H9 (cell line): ENCODE measurements around the gene ST3GAL6. TPM values are rescaled to one million over a fixed set of nuclear protein-coding genes. Genes with fewer than 3 reads are reported as not detected.
A peak's percentile ranks its signal among the peaks of the same experiment; 100 is the strongest.

Experiments used
- DNase-seq: peaks from one replicate; pipeline ENCODE4 v3.0.0-alpha.2; 2017
- H2AFZ ChIP-seq: one replicate; pipeline ENCODE4 v1.6.1; 2013; ENCODE audit warnings: mild to moderate bottlenecking, low read length, control low read depth, moderate library complexity
- H2AK5ac ChIP-seq: 2 replicates; pipeline ENCODE4 v1.6.1; 2013; ENCODE audit warnings: low read length, control low read depth, mixed read lengths; ENCODE audit not compliant: insufficient read length
- H2BK120ac ChIP-seq: one replicate; pipeline ENCODE4 v1.6.1; 2013; ENCODE audit warnings: low read depth, mild to moderate bottlenecking, low read length, control low read depth, inconsistent platforms; ENCODE audit not compliant: poor library complexity, severe bottlenecking
- H2BK12ac ChIP-seq: 2 replicates; pipeline ENCODE4 v1.6.1; 2013; ENCODE audit warnings: low read length, control low read depth, mixed read lengths, low read depth; ENCODE audit not compliant: insufficient read length
- H2BK15ac ChIP-seq: 2 replicates; pipeline ENCODE4 v1.6.1; 2013; ENCODE audit warnings: low read depth, low read length, control low read depth
- H2BK20ac ChIP-seq: one replicate; pipeline ENCODE4 v1.6.1; 2013; ENCODE audit warnings: low read depth, mild to moderate bottlenecking, low read length, control low read depth, inconsistent platforms; ENCODE audit not compliant: poor library complexity, severe bottlenecking
- H2BK5ac ChIP-seq: 2 replicates; pipeline ENCODE4 v1.6.1; 2013; ENCODE audit warnings: low read length, control low read depth, mixed read lengths; ENCODE audit not compliant: insufficient read length
- H3K14ac ChIP-seq: 2 replicates; pipeline ENCODE4 v1.6.1; 2013; ENCODE audit warnings: low read length, control low read depth; ENCODE audit not compliant: insufficient read depth
- H3K18ac ChIP-seq: 2 replicates; pipeline ENCODE4 v1.6.1; 2013; ENCODE audit warnings: low read depth, mild to moderate bottlenecking, mixed read lengths, low read length, control low read depth; ENCODE audit not compliant: insufficient read length
- H3K23ac ChIP-seq: 2 replicates; pipeline ENCODE4 v1.6.1; 2013; ENCODE audit warnings: low read length, control low read depth, mixed read lengths, low read depth; ENCODE audit not compliant: insufficient read length
- H3K23me2 ChIP-seq: 2 replicates; pipeline ENCODE4 v1.6.1; 2013; ENCODE audit warnings: low read depth, mild to moderate bottlenecking, mixed read lengths, low read length, control low read depth; ENCODE audit not compliant: insufficient read length, poor library complexity, severe bottlenecking
- H3K27ac ChIP-seq: 2 replicates; pipeline ENCODE4 v1.5.1; 2013; ENCODE audit warnings: low read length, control low read depth, mixed read lengths, low read depth; ENCODE audit not compliant: insufficient read length
- H3K27me3 ChIP-seq: 2 replicates; pipeline ENCODE4 v1.6.1; 2013; ENCODE audit warnings: low read length, control low read depth, inconsistent platforms; ENCODE audit not compliant: insufficient read depth
- H3K4ac ChIP-seq: 2 replicates; pipeline ENCODE4 v1.6.1; 2013; ENCODE audit warnings: low read depth, mild to moderate bottlenecking, control low read depth, inconsistent platforms, low read length, moderate library complexity
- H3K4me1 ChIP-seq: 2 replicates; pipeline ENCODE4 v1.6.1; 2013; ENCODE audit warnings: low read length, control low read depth, inconsistent platforms; ENCODE audit not compliant: insufficient read depth
- H3K4me2 ChIP-seq: 2 replicates; pipeline ENCODE4 v1.6.1; 2013; ENCODE audit warnings: low read length, control low read depth, mixed read lengths; ENCODE audit not compliant: insufficient read length, insufficient read depth
- H3K56ac ChIP-seq: 2 replicates; pipeline ENCODE4 v1.6.1; 2013; ENCODE audit warnings: low read depth, mild to moderate bottlenecking, mixed read lengths, low read length, control low read depth; ENCODE audit not compliant: insufficient read length
- H3K79me1 ChIP-seq: 2 replicates; pipeline ENCODE4 v1.6.1; 2013; ENCODE audit warnings: low read depth, mild to moderate bottlenecking, moderate library complexity, low read length, control low read depth, inconsistent platforms; ENCODE audit not compliant: insufficient read depth, poor library complexity, severe bottlenecking
- H3K79me2 ChIP-seq: 2 replicates; pipeline ENCODE4 v1.6.1; 2013; ENCODE audit warnings: low read length, control low read depth, inconsistent platforms; ENCODE audit not compliant: insufficient read depth
- H3K9ac ChIP-seq: 2 replicates; pipeline ENCODE4 v1.6.1; 2013; ENCODE audit warnings: low read length, control low read depth, mixed read lengths; ENCODE audit not compliant: insufficient read length; ENCODE audit errors: extremely low read depth
- H3K9me3 ChIP-seq: one replicate; pipeline ENCODE4 v1.6.1; 2013; ENCODE audit warnings: low read depth, low read length, inconsistent platforms; ENCODE audit not compliant: control insufficient read depth
- H3T11ph ChIP-seq: one replicate; pipeline ENCODE4 v1.6.1; 2013; ENCODE audit warnings: mild to moderate bottlenecking, low read length, control low read depth, inconsistent platforms
- H4K20me1 ChIP-seq: one replicate; pipeline ENCODE4 v1.6.1; 2013; ENCODE audit not compliant: control insufficient read depth, insufficient read length, insufficient read depth
- H4K5ac ChIP-seq: 2 replicates; pipeline ENCODE4 v1.6.1; 2013; ENCODE audit warnings: low read depth, mild to moderate bottlenecking, mixed read lengths, low read length, control low read depth; ENCODE audit not compliant: insufficient read length
- H4K8ac ChIP-seq: replicated peaks from 2 replicates; pipeline ENCODE4 v1.6.1; 2013; ENCODE audit warnings: low read length, control low read depth, mixed read lengths, low read depth; ENCODE audit not compliant: insufficient read length
- H4K91ac ChIP-seq: 2 replicates; pipeline ENCODE4 v1.6.1; 2013; ENCODE audit warnings: low read depth, mild to moderate bottlenecking, moderate library complexity, mixed read lengths, low read length, control low read depth; ENCODE audit not compliant: insufficient read length
- H3K27ac Mint-ChIP-seq, 3 experiments: 2 replicates in 2 of 3; 3 replicates in 1 of 3; pipeline ENCODE4 v1.8.0; 2020 to 2021; ENCODE audit warnings: mixed read lengths in 3 of 3, mild to moderate bottlenecking in 1 of 3, moderate library complexity in 1 of 3
- H3K27me3 Mint-ChIP-seq: 2 replicates; pipeline ENCODE4 v1.8.0; 2021; ENCODE audit warnings: low read depth, mild to moderate bottlenecking, moderate library complexity, mixed read lengths
- H3K36me3 Mint-ChIP-seq, 3 experiments: 2 replicates in 2 of 3; 3 replicates in 1 of 3; pipeline ENCODE4 v1.8.0; 2020 to 2021; ENCODE audit warnings: low read depth in 3 of 3, mixed read lengths in 3 of 3; ENCODE audit not compliant: insufficient read depth in 1 of 3
- H3K4me1 Mint-ChIP-seq, 2 experiments: 2 replicates each; pipeline ENCODE4 v1.8.0; 2020; ENCODE audit warnings: mixed read lengths in 2 of 2
- H3K4me3 Mint-ChIP-seq, 2 experiments: 2 replicates in 1 of 2; 3 replicates in 1 of 2; pipeline ENCODE4 v1.8.0; 2020 to 2021; ENCODE audit warnings: mild to moderate bottlenecking in 2 of 2, mixed read lengths in 2 of 2, moderate library complexity in 1 of 2
- H3K9me3 Mint-ChIP-seq, 2 experiments: 2 replicates in 1 of 2; 3 replicates in 1 of 2; pipeline ENCODE4 v1.8.0; 2020; ENCODE audit warnings: mild to moderate bottlenecking in 2 of 2, mixed read lengths in 2 of 2, moderate library complexity in 1 of 2
- CTCF ChIP-seq: fragments of 200-600 bp; sonication (generic); conservative IDR thresholded peaks from 3 replicates; pipeline ENCODE4 v1.8.0; 2021; ENCODE audit warnings: antibody characterized with exemption, mild to moderate bottlenecking
- WGBS: extraction: QIAGEN DNeasy Blood & Tissue Kit; methylation state at CpG from one replicate; pipeline ENCODE4 v1.1.7; 2013; ENCODE audit warnings: missing lambda C conversion rate, low lambda C conversion rate, mixed read lengths; ENCODE audit not compliant: insufficient read length; ENCODE audit errors: extremely low coverage; 5-methylcytosine and 5-hydroxymethylcytosine counted together
- total RNA-seq: library from RNA; stranded (reverse); gene quantifications from 2 replicates; pipeline ENCODE4 v1.2.1, GENCODE V29; 2021

The ST3GAL6 gene
- total RNA-seq, 1 experiment from 2014 or later: 6.4 TPM

DNA sequence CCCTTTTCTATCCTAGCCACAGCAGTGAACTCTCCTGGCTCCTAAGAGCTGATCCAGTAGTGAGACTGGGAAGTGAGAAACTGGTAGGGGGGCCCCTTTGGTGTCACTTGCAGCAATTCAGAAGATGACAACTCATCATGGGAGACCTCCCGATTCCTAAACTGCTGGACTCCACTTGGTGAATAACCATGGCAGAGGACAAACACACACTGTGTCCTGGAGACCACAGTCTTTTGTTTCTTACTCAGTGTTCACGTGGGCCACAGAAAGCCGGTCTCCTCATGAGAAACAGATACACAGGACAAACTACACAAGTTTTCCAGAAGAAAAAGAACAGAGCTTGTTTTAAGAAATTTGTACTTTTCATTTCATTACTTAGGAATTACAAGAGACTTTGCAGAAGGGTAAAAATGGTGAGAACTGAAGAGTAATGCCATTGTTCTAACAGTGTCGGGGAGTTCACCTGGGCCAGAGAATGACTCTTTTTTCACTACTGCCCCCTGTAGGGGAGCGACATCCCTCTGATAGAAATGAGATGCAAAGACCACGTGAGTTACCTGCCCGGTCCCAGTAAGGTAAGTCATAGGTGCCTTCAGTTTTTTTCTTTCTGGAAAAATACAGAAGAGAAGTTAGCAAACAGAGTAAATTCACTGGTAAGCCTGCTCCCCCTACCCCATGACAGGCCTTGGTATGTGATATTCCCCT lies 38.1 kb downstream of the ST3GAL6 start:
- H4K8ac ChIP-seq: no peak overlapping the region
- H3K79me2 ChIP-seq: no peaks in the 10 kb centered on the region
- H2AFZ ChIP-seq: no peak overlapping the region
- H4K20me1 ChIP-seq: no peaks in the 10 kb centered on the region
- WGBS: no CpG with 5 or more reads among the region's 7 CpGs
- no peaks in the 10 kb centered on the region for H3K27me3 ChIP-seq
- no peak overlapping the region for H4K5ac ChIP-seq
- peak; percentile 58 for TF ChIP-seq CTCF
- H2BK120ac ChIP-seq: no peak overlapping the region
- no peaks in the 10 kb centered on the region for H3K9me3 ChIP-seq
- H3K4me1 ChIP-seq: no peaks in the 10 kb centered on the region
- Mint-ChIP-seq H3K27me3 (no peaks in the 10 kb centered on the region), H3K4me1 (no peaks in the 10 kb centered on the region), H3K4me3 (no peak overlapping the region), H3K27ac (peak overlapping the region in 1 of 3 experiments; percentile 57; a peak in 1 of 7 replicates), H3K9me3 (peaks cover 4 to 5% of the 10 kb centered on the region in 2 experiments; a peak in 3 of 5 replicates), H3K36me3 (peaks cover 21 to 58% (median 46%) of the 10 kb centered on the region in 3 experiments)
- H3K14ac ChIP-seq: no peak overlapping the region
- H3K18ac ChIP-seq: no peak overlapping the region
- no peaks in the 10 kb centered on the region for H3K23me2 ChIP-seq
- no peak overlapping the region for H3K23ac ChIP-seq
- no peak overlapping the region for H2BK5ac ChIP-seq
- H3K4me2 ChIP-seq: no peak overlapping the region
- H3K79me1 ChIP-seq: no peaks in the 10 kb centered on the region
- no peak overlapping the region for H4K91ac ChIP-seq
- H2BK12ac ChIP-seq: no peak overlapping the region
- no peak overlapping the region for H2AK5ac ChIP-seq
- H3T11ph ChIP-seq: no peak overlapping the region
- H3K9ac ChIP-seq: no peak overlapping the region
- no peak overlapping the region for H3K27ac ChIP-seq
- no peak overlapping the region for H3K4ac ChIP-seq
- no peak overlapping the region for H2BK15ac ChIP-seq
- H2BK20ac ChIP-seq: no peak overlapping the region
- DNase-seq: no peak
- H3K56ac ChIP-seq: no peak overlapping the region
